ENCODE measurements around the gene TPGS2.

DNA sequence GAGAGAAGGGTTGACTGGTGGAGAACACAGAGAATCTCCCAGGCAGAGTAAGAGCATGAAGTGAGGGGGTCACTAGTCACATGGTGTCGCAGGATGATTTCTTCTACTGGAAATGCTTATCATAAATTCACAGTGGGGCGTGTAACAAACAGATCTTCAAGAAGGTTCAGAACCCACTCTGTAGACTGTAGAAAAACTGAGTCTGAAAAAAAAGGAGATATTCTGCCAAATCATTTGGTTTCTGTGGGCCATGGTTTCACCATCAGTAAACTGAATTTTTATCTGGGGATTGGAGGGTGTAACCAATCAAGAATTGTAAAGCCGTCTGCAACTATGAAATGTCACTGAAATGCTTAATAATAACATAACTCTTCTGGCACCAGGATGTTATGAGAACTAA lies 15.0 kb downstream of the TPGS2 start:
- TF ChIP-seq, protein P1, sequence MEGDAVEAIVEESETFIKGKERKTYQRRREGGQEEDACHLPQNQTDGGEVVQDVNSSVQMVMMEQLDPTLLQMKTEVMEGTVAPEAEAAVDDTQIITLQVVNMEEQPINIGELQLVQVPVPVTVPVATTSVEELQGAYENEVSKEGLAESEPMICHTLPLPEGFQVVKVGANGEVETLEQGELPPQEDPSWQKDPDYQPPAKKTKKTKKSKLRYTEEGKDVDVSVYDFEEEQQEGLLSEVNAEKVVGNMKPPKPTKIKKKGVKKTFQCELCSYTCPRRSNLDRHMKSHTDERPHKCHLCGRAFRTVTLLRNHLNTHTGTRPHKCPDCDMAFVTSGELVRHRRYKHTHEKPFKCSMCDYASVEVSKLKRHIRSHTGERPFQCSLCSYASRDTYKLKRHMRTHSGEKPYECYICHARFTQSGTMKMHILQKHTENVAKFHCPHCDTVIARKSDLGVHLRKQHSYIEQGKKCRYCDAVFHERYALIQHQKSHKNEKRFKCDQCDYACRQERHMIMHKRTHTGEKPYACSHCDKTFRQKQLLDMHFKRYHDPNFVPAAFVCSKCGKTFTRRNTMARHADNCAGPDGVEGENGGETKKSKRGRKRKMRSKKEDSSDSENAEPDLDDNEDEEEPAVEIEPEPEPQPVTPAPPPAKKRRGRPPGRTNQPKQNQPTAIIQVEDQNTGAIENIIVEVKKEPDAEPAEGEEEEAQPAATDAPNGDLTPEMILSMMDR (conservative IDR thresholded peaks at IDR 0.05) = no peak
- TF ChIP-seq EZH2 (IDR thresholded peaks at IDR 0.05; ENCODE audit: low read depth) = no peak

All from PC-9 (cell line).